HAP-1 (cell line): Measurements from ENCODE around the gene RWDD3.
A peak's percentile ranks its signal among the peaks of the same experiment; 100 is the strongest.

Source experiments
- DNase-seq, 2 experiments: peaks; one replicate each; pipeline ENCODE4 v3.0.0-alpha.2; 2016 to 2020; ENCODE audit warnings: low spot score in 2 of 2
- H3K27me3 ChIP-seq: fragments of 250-450 bp; sonication (Bioruptor Pico); 2 replicates; pipeline ENCODE4 v1.5.1; 2020; ENCODE audit warnings: low read depth, mild to moderate bottlenecking, moderate library complexity
- H3K36me3 ChIP-seq: fragments of 250-450 bp; sonication (Bioruptor Pico); replicated peaks from 2 replicates; pipeline ENCODE4 v1.5.1; 2020; ENCODE audit warnings: mild to moderate bottlenecking
- H3K4me1 ChIP-seq: fragments of 250-450 bp; sonication (Bioruptor Pico); 2 replicates; pipeline ENCODE4 v1.5.1; 2020; ENCODE audit warnings: mild to moderate bottlenecking
- H3K4me3 ChIP-seq: fragments of 250-450 bp; sonication (Bioruptor Pico); 2 replicates; pipeline ENCODE4 v1.5.1; 2020; ENCODE audit warnings: mild to moderate bottlenecking, moderate library complexity
- H3K9me3 ChIP-seq: fragments of 250-450 bp; sonication (Bioruptor Pico); 2 replicates; pipeline ENCODE4 v1.5.1; 2020; ENCODE audit warnings: mild to moderate bottlenecking, moderate library complexity
- in situ Hi-C: fragments of 300-500 bp; cut with MboI; formaldehyde crosslinking; loops from 3 replicates; pipeline ENCODE4 v1.14.3; 2020; ENCODE audit warnings: low sequenced_read_pairs, inconsistent platforms, mixed read lengths

Gene RWDD3

GRCh38 chr1:95217371-95217770 is 16.6 kb upstream of the RWDD3 start:
- H3K36me3 ChIP-seq, result no peaks in the 10 kb centered on the region
- H3K27me3 ChIP-seq, result no peaks in the 10 kb centered on the region
- in situ Hi-C loops, result no loop called here
- no peak for DNase-seq
- H3K4me3 ChIP-seq, result no peak overlapping the region
- no peaks in the 10 kb centered on the region for H3K9me3 ChIP-seq
- no peaks in the 10 kb centered on the region for H3K4me1 ChIP-seq

- Histone ChIP-seq H3K4me3 (no peak overlapping the region), H3K36me3 (no peaks in the 10 kb centered on the region), H3K9me3 (no peaks in the 10 kb centered on the region), H3K4me1 (no peaks in the 10 kb centered on the region; the same call in 1 of the 2 replicates), H3K27me3 (no peaks in the 10 kb centered on the region)
- in situ Hi-C loops, result no loop called here
- DNase-seq, result no peak
These were observed 14.6 kb upstream of the RWDD3 start for GRCh38 chr1:95219407-95219806.

GRCh38 chr1:95221306-95221705 is 12.7 kb upstream of the RWDD3 start:
- Histone ChIP-seq H3K4me1 (no peaks in the 10 kb centered on the region; the same call in 1 of the 2 replicates), H3K4me3 (no peak overlapping the region), H3K9me3 (no peaks in the 10 kb centered on the region), H3K36me3 (no peaks in the 10 kb centered on the region), H3K27me3 (no peaks in the 10 kb centered on the region)
- in situ Hi-C loops, result no loop called here
- no peak for DNase-seq

- in situ Hi-C loops, result no loop called here
- DNase-seq, result no peak
These were observed 11.4 kb upstream of the RWDD3 start for GRCh38 chr1:95222629-95223028.

GRCh38 chr1:95223110-95223509 is 10.9 kb upstream of the RWDD3 start:
- H3K4me3 ChIP-seq, result no peak overlapping the region
- H3K36me3 ChIP-seq, result no peaks in the 10 kb centered on the region
- H3K9me3 ChIP-seq, result no peaks in the 10 kb centered on the region
- no peaks in the 10 kb centered on the region for H3K27me3 ChIP-seq
- no peak for DNase-seq
- H3K4me1 ChIP-seq, result no peaks in the 10 kb centered on the region; the same call in 1 of the 2 replicates
- in situ Hi-C loops, result no loop called here

More at GRCh38 chr1:95222629-95223028, 11.4 kb upstream of the RWDD3 start:
- Histone ChIP-seq H3K9me3 (no peaks in the 10 kb centered on the region), H3K4me3 (no peak overlapping the region), H3K27me3 (no peaks in the 10 kb centered on the region), H3K36me3 (no peaks in the 10 kb centered on the region), H3K4me1 (no peaks in the 10 kb centered on the region; the same call in 1 of the 2 replicates)

- H3K4me1 ChIP-seq, result no peaks in the 10 kb centered on the region; the same call in 1 of the 2 replicates
- DNase-seq, result no peak
- no peaks in the 10 kb centered on the region for H3K36me3 ChIP-seq
- no peak overlapping the region for H3K4me3 ChIP-seq
- in situ Hi-C loops, result no loop called here
- H3K9me3 ChIP-seq, result no peaks in the 10 kb centered on the region
- no peaks in the 10 kb centered on the region; the same call in 1 of the 2 replicates for H3K27me3 ChIP-seq
These were observed 7.0 kb upstream of the RWDD3 start for GRCh38 chr1:95226781-95227660.

- in situ Hi-C loops, result no loop called here
- Histone ChIP-seq H3K4me1 (peaks cover 4% of the 10 kb centered on the region), H3K36me3 (no peaks in the 10 kb centered on the region), H3K27me3 (no peaks in the 10 kb centered on the region; the same call in 1 of the 2 replicates), H3K9me3 (no peaks in the 10 kb centered on the region), H3K4me3 (no peak overlapping the region)
- no peak for DNase-seq
These were observed 5.0 kb upstream of the RWDD3 start for GRCh38 chr1:95229037-95229436.

GRCh38 chr1:95229706-95230105 is 4.3 kb upstream of the RWDD3 start:
- in situ Hi-C loops, result no loop called here
- Histone ChIP-seq H3K9me3 (no peaks in the 10 kb centered on the region), H3K4me3 (no peak overlapping the region), H3K4me1 (peaks cover 4% of the 10 kb centered on the region), H3K36me3 (no peaks in the 10 kb centered on the region), H3K27me3 (no peaks in the 10 kb centered on the region; the same call in 1 of the 2 replicates)
- DNase-seq, result no peak

- in situ Hi-C loops, result no loop called here
- no peak for DNase-seq
- Histone ChIP-seq H3K4me3 (no peak overlapping the region), H3K4me1 (peaks cover 4% of the 10 kb centered on the region), H3K27me3 (no peaks in the 10 kb centered on the region; the same call in 1 of the 2 replicates), H3K9me3 (no peaks in the 10 kb centered on the region), H3K36me3 (no peaks in the 10 kb centered on the region)
These were observed 3.8 kb upstream of the RWDD3 start for GRCh38 chr1:95230256-95230655.

- Histone ChIP-seq H3K9me3 (no peaks in the 10 kb centered on the region), H3K27me3 (no peaks in the 10 kb centered on the region; the same call in 1 of the 2 replicates), H3K4me3 (no peak overlapping the region), H3K4me1 (peaks cover 6% of the 10 kb centered on the region), H3K36me3 (no peaks in the 10 kb centered on the region)
- DNase-seq, result no peak
- in situ Hi-C loops, result no loop called here
These were observed 3.2 kb upstream of the RWDD3 start for GRCh38 chr1:95230768-95231191.

- no peak overlapping the region for H3K4me3 ChIP-seq
- no peaks in the 10 kb centered on the region; the same call in 1 of the 2 replicates for H3K27me3 ChIP-seq
- in situ Hi-C loops, result no loop called here
- peaks cover 7% of the 10 kb centered on the region for H3K36me3 ChIP-seq
- H3K4me1 ChIP-seq, result peaks cover 26% of the 10 kb centered on the region
- DNase-seq, result no peak
- no peaks in the 10 kb centered on the region for H3K9me3 ChIP-seq
These were observed 1.2 kb upstream of the RWDD3 start for GRCh38 chr1:95232646-95233318.

GRCh38 chr1:95233319-95233736 is 682 bp upstream of the RWDD3 start:
- peak overlapping the region; percentile 93 for H3K4me3 ChIP-seq
- peaks cover 9% of the 10 kb centered on the region for H3K36me3 ChIP-seq
- in situ Hi-C loops, result no loop called here
- DNase-seq, result no peak
- no peaks in the 10 kb centered on the region; the same call in 1 of the 2 replicates for H3K27me3 ChIP-seq
- peaks cover 29% of the 10 kb centered on the region for H3K4me1 ChIP-seq
- H3K9me3 ChIP-seq, result no peaks in the 10 kb centered on the region

GRCh38 chr1:95236784-95237575 is 3.0 kb downstream of the RWDD3 start:
- Histone ChIP-seq H3K9me3 (no peaks in the 10 kb centered on the region), H3K4me1 (peaks cover 41% of the 10 kb centered on the region), H3K27me3 (no peaks in the 10 kb centered on the region), H3K4me3 (no peak overlapping the region), H3K36me3 (peaks cover 32% of the 10 kb centered on the region)
- in situ Hi-C loops, result no loop called here
- DNase-seq, result peak in 1 of 2 experiments; percentile 39
